Gastroesophageal sphincter (tissue), 3 donors: Measurements from ENCODE around the gene ENC1.

Source experiments
- CTCF ChIP-seq, 4 experiments: fragments of 200-600 bp in 2 of 4; fragments of 450-650 bp in 2 of 4; sonication (generic) in 1 of 4; IDR thresholded peaks; one replicate each; pipeline ENCODE4 v1.5.1; 2017 to 2019; ENCODE audit warnings: antibody characterized with exemption in 4 of 4, mild to moderate bottlenecking in 2 of 4, moderate library complexity in 2 of 4
- POLR2A ChIP-seq, 2 donors: fragments of 450-650 bp; IDR thresholded peaks; one replicate each; pipeline ENCODE4 v1.6.1; 2017; ENCODE audit warnings: antibody characterized with exemption in 2 of 2, mild to moderate bottlenecking in 2 of 2, moderate library complexity in 1 of 2

- TF ChIP-seq CTCF (IDR thresholded peaks at IDR 0.05): no peak
- TF ChIP-seq POLR2A (IDR thresholded peaks at IDR 0.05): no peak
Observed at GRCh38 chr5:74642543-74642863, 2.0 kb upstream of the ENC1 start.
